Measurements from ENCODE around the gene THPO.

THPO gene

GRCh38 chr3:184386047-184386806 lies 8.2 kb upstream of the THPO start:
- H3K4me3 ChIP-seq (ENCODE audit: control insufficient read depth, low read depth, low read length), result no peak overlapping the region
- no peak for DNase-seq (ENCODE audit: low read depth)
- no peak for TF ChIP-seq CTCF (IDR thresholded peaks at IDR 0.05; ENCODE audit: control insufficient read depth, insufficient read depth, low read depth, low read length, missing control alignments)

DNA sequence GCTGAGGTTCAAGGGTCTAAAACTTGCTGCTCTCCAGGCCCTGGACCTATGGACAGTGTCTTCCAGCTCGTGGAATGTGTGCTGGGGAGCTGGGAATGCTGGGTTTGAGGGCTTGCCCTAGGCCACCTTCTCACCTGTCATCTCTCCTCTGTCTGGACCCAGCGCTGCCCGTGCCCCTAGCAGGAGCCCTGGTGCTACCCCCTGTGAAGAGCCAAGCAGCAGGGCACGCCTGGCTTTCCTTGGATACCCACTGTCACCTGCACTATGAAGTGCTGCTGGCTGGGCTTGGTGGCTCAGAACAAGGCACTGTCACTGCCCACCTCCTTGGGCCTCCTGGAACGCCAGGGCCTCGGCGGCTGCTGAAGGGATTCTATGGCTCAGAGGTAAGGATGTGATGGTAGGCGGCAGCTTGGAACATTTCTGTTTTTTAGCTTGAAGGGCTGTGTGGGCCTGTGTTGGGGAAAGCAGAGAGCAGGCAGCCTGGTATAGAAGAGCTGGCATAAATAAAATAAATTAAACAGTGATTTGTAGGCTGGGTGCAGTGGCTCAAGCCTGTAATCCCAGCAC lies 6.9 kb upstream of the THPO start:
- TF ChIP-seq CTCF (IDR thresholded peaks at IDR 0.05; ENCODE audit: control insufficient read depth, insufficient read depth, low read depth, low read length, missing control alignments), result no peak
- no peak overlapping the region for H3K4me3 ChIP-seq (ENCODE audit: control insufficient read depth, low read depth, low read length)
- DNase-seq (ENCODE audit: low read depth), result no peak

DNA sequence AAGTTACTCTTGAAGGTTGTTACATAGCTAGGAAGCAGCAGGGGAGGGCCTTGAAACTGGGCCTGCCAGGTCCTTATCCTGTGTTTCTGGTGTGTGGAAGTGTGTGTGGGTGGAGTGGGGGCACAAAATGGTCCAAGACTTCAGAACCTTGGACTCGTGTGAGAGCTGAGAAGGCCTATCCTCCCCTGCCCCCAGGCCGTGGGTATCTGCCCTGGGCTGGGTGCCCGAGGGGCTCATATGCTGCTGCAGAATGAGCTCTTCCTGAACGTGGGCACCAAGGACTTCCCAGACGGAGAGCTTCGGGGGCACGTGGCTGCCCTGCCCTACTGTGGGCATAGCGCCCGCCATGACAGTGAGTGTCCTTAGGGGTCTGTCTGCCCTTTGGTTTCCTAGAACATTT lies 6.3 kb upstream of the THPO start:
- no peak overlapping the region for H3K4me3 ChIP-seq (ENCODE audit: control insufficient read depth, low read depth, low read length)
- DNase-seq (ENCODE audit: low read depth), result no peak
- TF ChIP-seq CTCF (IDR thresholded peaks at IDR 0.05; ENCODE audit: control insufficient read depth, insufficient read depth, low read depth, low read length, missing control alignments), result no peak

DNA sequence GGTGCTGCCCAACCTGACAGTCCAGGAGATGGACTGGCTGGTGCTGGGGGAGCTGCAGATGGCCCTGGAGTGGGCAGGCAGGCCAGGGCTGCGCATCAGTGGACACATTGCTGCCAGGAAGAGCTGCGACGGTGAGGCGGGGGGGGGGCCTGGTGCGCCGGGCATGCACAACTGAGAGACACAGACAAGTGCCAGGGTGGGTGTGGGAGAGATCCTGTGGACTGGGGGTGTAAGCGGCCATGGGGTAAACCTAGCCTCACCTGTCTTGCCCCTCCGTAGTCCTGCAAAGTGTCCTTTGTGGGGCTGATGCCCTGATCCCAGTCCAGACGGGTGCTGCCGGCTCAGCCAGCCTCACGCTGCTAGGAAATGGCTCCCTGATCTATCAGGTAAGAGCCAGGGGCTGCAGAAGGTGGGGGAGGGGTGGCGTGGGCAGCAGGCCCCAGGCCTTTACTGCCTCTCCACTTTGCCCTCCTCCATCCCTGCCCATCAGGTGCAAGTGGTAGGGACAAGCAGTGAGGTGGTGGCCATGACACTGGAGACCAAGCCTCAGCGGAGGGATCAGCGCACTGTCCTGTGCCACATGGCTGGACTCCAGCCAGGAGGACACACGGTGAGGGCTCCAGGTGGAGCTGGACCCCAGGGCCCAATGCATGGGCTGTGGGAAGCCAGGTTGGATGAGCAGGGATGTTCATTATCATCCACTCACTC lies 5.2 kb upstream of the THPO start:
- no peak overlapping the region for H3K4me3 ChIP-seq (ENCODE audit: control insufficient read depth, low read depth, low read length)
- DNase-seq (ENCODE audit: low read depth), result no peak
- TF ChIP-seq CTCF (IDR thresholded peaks at IDR 0.05; ENCODE audit: control insufficient read depth, insufficient read depth, low read depth, low read length, missing control alignments), result no peak

- no peak overlapping the region for H3K4me3 ChIP-seq (ENCODE audit: control insufficient read depth, low read depth, low read length)
- TF ChIP-seq CTCF (IDR thresholded peaks at IDR 0.05; ENCODE audit: control insufficient read depth, insufficient read depth, low read depth, low read length, missing control alignments), result no peak
- no peak for DNase-seq (ENCODE audit: low read depth)
Observed at GRCh38 chr3:184382326-184383032, 4.5 kb upstream of the THPO start.

All from AG09309 (cell line).